ENCODE measurements around the gene ADRA2B.
"Not testable (repeated sequence)": the region's sequence is repeated elsewhere in the genome, so short reads cannot be mapped to it uniquely, and the experiment has no call there.

ADRA2B gene

DNA sequence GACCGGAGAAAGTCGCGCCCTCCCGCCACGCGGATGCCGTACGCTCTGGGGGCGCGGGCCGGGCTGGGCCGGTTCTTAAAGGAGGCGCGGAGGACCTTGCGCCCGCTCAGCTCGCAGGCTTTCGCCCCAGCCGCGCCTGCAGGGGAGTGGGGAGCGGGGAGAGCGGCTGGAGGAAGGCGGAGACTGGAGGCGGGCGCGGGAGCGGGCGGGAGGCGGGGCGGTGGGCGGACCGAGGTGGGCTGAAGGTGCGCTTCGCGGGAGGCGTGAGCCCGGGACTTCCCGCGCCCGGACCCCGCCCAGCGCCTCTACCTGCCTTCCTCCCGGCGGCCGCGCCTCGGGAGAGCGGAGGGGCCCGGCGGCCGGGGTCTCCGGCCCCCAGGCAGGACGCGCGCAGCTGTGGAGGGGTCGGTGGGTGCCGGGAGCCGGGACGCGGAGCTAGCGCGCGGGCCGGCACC is at the start of gene ADRA2B:
Gene ADRA2B, minus strand, starts transcription at position 148 of the 455 bp plus-strand sequence. CDS start 422 bp downstream, outside the sequence.
- Histone ChIP-seq H3K4me1 (ENCODE audit: control insufficient read depth, insufficient read depth, low read length) (peaks cover 4% of the 10 kb centered on the region; the same call in 1 of the 2 replicates), H3K27ac (ENCODE audit: low read length) (no peak within 1 kb of the TSS), H3K4me3 (ENCODE audit: low read length) (peak within 1 kb of the TSS; percentile 59), H3K9me3 (ENCODE audit: control insufficient read depth, insufficient read depth, low read length) (no peaks in the 10 kb centered on the region), H3K36me3 (ENCODE audit: control insufficient read depth, insufficient read depth, low read length) (no peaks in the 10 kb centered on the region), H3K27me3 (ENCODE audit: control insufficient read depth, insufficient read depth, low read length) (no peaks in the 10 kb centered on the region; the same call in 1 of the 2 replicates)
- DNase-seq (ENCODE audit: low read depth, low spot score): no peak
- no CpG with 5 or more reads among the region's 64 CpGs for WGBS (ENCODE audit: insufficient coverage, insufficient read length)

DNA sequence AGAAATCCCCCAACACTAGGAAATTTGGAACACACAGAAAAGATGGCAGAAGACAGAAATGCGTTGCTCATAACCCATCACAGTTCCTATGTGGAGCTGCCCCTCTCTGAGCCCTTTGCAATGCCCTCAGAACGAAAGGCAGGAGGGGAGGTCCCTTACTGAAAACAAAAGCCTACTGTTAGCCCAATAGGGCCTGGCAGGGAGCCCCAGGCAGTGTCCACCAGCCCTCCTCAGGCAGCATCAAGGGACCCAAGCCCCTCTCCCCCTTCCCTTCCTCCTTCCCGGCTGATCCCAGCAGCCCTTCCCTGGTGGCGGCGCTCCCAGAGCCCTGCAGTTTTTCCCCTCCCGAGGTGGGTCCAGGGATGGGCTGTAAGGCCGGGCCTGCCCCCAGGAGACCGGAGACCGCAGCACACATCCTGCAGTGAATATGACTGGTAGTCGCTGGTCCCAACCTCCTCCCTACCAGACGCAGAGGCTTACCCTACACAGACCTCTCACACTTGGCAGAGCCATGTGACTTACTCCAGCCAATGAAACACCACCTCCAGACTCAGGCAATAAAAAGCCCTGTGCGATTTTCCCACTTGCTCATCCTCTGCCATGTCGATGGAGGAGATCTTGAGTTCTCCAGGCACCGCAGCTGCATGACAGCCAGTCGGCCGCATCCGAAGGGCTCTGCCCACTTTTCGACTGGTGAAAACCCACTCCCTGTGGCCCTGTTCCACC is 48.3 kb upstream of the ADRA2B start:
- Histone ChIP-seq H3K4me1 (ENCODE audit: control insufficient read depth, insufficient read depth, low read length) (no peaks in the 10 kb centered on the region), H3K9me3 (ENCODE audit: control insufficient read depth, insufficient read depth, low read length) (no peaks in the 10 kb centered on the region), H3K4me3 (ENCODE audit: low read length) (no peak overlapping the region), H3K36me3 (ENCODE audit: control insufficient read depth, insufficient read depth, low read length) (no peaks in the 10 kb centered on the region), H3K27me3 (ENCODE audit: control insufficient read depth, insufficient read depth, low read length) (no peaks in the 10 kb centered on the region), H3K27ac (ENCODE audit: low read length) (no peak overlapping the region)
- no peak for DNase-seq (ENCODE audit: low read depth, low spot score)
- WGBS (ENCODE audit: insufficient coverage, insufficient read length): no CpG with 5 or more reads among the region's 18 CpGs

DNA sequence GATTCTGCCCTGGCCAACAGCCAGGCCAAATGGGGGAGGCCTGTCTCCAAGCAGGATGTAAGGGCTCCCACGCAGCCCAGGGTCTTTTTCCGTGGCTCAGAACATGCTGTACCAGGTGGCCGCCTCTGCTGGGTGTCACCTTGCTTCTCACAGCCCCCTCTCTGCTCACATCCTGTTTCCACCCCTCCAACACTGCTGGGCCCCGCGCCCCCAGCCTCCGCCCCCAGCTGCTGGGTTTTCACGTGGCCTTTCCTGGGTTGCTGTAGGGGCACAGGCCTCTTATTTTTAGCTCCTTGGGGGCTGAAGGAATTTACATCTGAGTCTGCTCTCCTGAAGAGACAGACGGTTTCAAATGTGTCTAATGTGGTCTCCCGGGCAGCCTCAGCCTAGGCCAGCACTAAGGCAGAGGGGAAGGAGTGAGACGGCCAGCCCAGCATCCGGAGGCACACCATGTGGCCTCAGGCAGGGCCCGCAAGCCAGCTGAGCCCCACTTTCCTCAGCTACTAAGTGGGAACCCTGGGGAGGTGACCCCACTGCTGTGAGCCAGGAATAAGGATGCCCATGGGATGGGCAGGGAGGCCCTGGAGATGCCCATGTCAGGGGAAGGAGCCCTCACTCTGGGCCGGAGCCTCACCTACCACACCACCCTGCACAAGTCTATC is 47.5 kb upstream of the ADRA2B start:
- WGBS (ENCODE audit: insufficient coverage, insufficient read length): no CpG with 5 or more reads among the region's 13 CpGs
- H3K9me3 ChIP-seq (ENCODE audit: control insufficient read depth, insufficient read depth, low read length): no peaks in the 10 kb centered on the region
- no peak overlapping the region for H3K27ac ChIP-seq (ENCODE audit: low read length)
- no peaks in the 10 kb centered on the region for H3K4me1 ChIP-seq (ENCODE audit: control insufficient read depth, insufficient read depth, low read length)
- DNase-seq (ENCODE audit: low read depth, low spot score): no peak
- H3K27me3 ChIP-seq (ENCODE audit: control insufficient read depth, insufficient read depth, low read length): no peaks in the 10 kb centered on the region
- no peak overlapping the region for H3K4me3 ChIP-seq (ENCODE audit: low read length)
- no peaks in the 10 kb centered on the region for H3K36me3 ChIP-seq (ENCODE audit: control insufficient read depth, insufficient read depth, low read length)

DNA sequence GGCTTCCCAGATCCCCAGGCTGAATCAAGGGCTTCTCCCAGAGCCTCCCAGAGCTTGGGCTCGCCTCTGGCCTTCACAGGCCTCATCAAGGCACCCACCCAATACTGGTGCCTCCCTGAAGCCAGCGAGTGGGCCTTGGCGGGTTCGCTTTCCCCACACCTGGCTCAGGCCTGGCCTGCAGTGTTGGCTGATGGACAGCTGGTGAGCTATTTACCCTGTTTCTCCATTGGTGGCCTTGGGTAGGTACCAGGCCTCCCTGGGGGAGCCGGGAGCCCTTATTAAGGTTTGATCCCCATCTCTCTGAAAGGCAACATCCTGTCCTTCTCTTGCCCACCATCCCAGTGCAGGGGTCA is 47.0 kb upstream of the ADRA2B start:
- no peak overlapping the region for H3K4me3 ChIP-seq (ENCODE audit: low read length)
- H3K9me3 ChIP-seq (ENCODE audit: control insufficient read depth, insufficient read depth, low read length): no peaks in the 10 kb centered on the region
- no peak overlapping the region for H3K27ac ChIP-seq (ENCODE audit: low read length)
- no peak for DNase-seq (ENCODE audit: low read depth, low spot score)
- H3K36me3 ChIP-seq (ENCODE audit: control insufficient read depth, insufficient read depth, low read length): no peaks in the 10 kb centered on the region
- no CpG with 5 or more reads among the region's 5 CpGs for WGBS (ENCODE audit: insufficient coverage, insufficient read length)
- H3K27me3 ChIP-seq (ENCODE audit: control insufficient read depth, insufficient read depth, low read length): no peaks in the 10 kb centered on the region
- no peaks in the 10 kb centered on the region for H3K4me1 ChIP-seq (ENCODE audit: control insufficient read depth, insufficient read depth, low read length)

DNA sequence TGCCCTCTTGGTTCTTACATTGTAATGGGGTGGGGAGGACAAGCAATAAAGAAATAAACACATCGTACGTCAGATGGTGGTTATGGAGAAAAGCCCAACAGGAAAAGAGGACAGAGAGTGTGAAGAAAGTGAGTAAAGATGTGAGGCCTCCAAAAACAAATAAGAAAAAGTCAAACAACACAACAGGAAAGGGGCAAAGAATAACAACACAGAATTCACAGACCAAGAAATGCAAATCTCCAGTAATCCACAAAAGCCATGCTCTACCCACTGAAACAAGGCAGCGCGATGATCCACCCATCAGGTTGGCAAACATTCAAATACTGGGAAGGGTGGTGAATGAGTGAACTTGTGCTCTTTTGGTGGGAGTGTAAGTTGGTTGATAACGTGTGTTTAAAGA is 45.5 kb upstream of the ADRA2B start:
- Histone ChIP-seq H3K27me3 (ENCODE audit: control insufficient read depth, insufficient read depth, low read length) (no peaks in the 10 kb centered on the region), H3K4me1 (ENCODE audit: control insufficient read depth, insufficient read depth, low read length) (0 out of 2 replicates have a peak, but pooled peaks cover 3% of the 10 kb centered on the region), H3K9me3 (ENCODE audit: control insufficient read depth, insufficient read depth, low read length) (no peaks in the 10 kb centered on the region), H3K36me3 (ENCODE audit: control insufficient read depth, insufficient read depth, low read length) (no peaks in the 10 kb centered on the region), H3K27ac (ENCODE audit: low read length) (no peak overlapping the region), H3K4me3 (ENCODE audit: low read length) (no peak overlapping the region)
- 100% methylated on average over 1 of the region's 5 CpGs for WGBS (ENCODE audit: insufficient coverage, insufficient read length)
- DNase-seq (ENCODE audit: low read depth, low spot score): no peak

DNA sequence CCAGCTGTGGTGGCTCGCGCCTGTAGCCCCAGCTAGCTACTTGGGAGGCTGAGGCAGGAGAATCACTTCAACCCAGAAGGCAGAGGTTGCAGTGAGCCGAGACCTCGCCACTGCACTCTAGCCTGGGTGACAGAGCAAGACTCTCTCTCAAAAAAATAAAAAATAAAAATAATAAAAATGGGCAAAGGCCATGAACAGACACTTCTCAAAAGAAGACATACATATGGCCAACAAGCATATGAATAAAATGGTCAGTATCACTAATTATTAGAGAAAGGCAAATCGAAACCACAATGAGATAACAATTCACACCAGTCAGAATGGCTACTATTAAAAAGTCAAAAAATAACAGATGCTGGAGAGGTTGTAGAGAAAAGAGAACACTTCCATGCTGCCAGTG is 44.0 kb upstream of the ADRA2B start:
- H3K4me1 ChIP-seq (ENCODE audit: control insufficient read depth, insufficient read depth, low read length); H3K27me3 ChIP-seq (ENCODE audit: control insufficient read depth, insufficient read depth, low read length); H3K4me3 ChIP-seq (ENCODE audit: low read length); H3K27ac ChIP-seq (ENCODE audit: low read length); H3K9me3 ChIP-seq (ENCODE audit: control insufficient read depth, insufficient read depth, low read length); DNase-seq (ENCODE audit: low read depth, low spot score); H3K36me3 ChIP-seq (ENCODE audit: control insufficient read depth, insufficient read depth, low read length): not testable (repeated sequence)
- WGBS (ENCODE audit: insufficient coverage, insufficient read length): no CpG with 5 or more reads among the region's 5 CpGs

DNA sequence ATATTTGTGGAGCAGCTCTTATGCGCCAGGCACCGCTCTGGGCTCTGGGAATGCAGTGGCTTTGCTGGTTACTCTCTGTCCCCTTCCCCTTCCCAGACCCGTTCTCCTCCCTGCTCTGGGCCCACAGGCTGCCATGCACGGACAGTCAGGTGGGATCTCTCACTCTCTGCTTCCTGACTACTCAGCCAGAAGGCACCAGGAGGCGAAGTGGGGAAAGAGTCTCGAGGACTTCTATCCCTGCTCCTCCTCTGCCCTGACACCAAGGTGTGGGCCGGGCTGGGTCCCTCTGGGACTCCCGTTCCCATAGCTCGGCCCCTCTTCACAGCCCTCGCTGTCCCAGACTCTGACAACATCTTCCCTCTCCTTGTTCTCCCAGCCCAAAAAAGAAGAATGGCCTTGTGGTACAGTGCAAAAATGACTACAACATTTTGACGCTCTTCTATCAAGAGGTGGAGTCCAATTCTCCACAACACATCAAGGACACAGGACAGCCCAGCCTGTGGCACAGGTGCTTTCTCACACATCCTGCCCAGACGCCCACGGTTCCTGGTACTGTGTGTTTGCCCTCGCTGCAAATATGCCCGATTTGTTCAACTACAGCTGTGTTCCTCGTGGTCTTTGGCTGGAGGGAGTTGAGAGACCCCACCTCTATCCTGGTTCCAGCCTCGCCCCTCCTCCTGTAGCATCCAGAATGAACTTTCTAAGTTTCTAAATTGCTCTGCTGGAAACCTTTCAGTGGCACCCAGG is 42.9 kb upstream of the ADRA2B start:
- Histone ChIP-seq H3K36me3 (ENCODE audit: control insufficient read depth, insufficient read depth, low read length) (no peaks in the 10 kb centered on the region; the same call in 1 of the 2 replicates), H3K27ac (ENCODE audit: low read length) (no peak overlapping the region)
- no CpG with 5 or more reads among the region's 17 CpGs for WGBS (ENCODE audit: insufficient coverage, insufficient read length)

DNA sequence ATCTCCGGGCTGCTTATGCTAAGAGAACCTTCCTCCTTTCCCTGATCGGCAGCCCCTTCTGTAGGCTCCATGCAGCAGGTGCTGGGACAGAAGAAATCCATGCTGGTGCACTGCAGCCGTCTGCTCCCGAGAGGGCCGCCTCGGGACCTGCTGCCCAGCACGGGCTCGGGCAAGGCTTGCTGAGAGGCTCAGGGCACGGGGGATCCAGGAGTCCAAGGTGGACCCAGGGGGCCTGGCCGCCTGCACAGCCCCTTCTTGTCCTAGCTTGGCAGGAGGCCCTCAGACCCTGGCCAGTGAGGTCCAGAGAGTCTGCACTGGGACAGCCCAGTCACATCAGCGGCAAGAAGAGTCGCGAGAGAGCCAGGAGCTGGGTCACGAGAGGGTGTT is 42.2 kb upstream of the ADRA2B start:
- Histone ChIP-seq H3K9me3 (ENCODE audit: control insufficient read depth, insufficient read depth, low read length) (no peaks in the 10 kb centered on the region), H3K4me3 (ENCODE audit: low read length) (no peak overlapping the region), H3K4me1 (ENCODE audit: control insufficient read depth, insufficient read depth, low read length) (0 out of 2 replicates have a peak, but pooled peaks cover 3% of the 10 kb centered on the region), H3K27me3 (ENCODE audit: control insufficient read depth, insufficient read depth, low read length) (no peaks in the 10 kb centered on the region), H3K36me3 (ENCODE audit: control insufficient read depth, insufficient read depth, low read length) (no peaks in the 10 kb centered on the region; the same call in 1 of the 2 replicates), H3K27ac (ENCODE audit: low read length) (no peak overlapping the region)
- DNase-seq (ENCODE audit: low read depth, low spot score): no peak
- no CpG with 5 or more reads among the region's 14 CpGs for WGBS (ENCODE audit: insufficient coverage, insufficient read length)

More for the DNA sequence above, 42.9 kb upstream of the ADRA2B start:
- Histone ChIP-seq H3K4me1 (ENCODE audit: control insufficient read depth, insufficient read depth, low read length) (0 out of 2 replicates have a peak, but pooled peaks cover 3% of the 10 kb centered on the region), H3K9me3 (ENCODE audit: control insufficient read depth, insufficient read depth, low read length) (no peaks in the 10 kb centered on the region), H3K27me3 (ENCODE audit: control insufficient read depth, insufficient read depth, low read length) (no peaks in the 10 kb centered on the region), H3K4me3 (ENCODE audit: low read length) (no peak overlapping the region)
- DNase-seq (ENCODE audit: low read depth, low spot score): no peak

DNA sequence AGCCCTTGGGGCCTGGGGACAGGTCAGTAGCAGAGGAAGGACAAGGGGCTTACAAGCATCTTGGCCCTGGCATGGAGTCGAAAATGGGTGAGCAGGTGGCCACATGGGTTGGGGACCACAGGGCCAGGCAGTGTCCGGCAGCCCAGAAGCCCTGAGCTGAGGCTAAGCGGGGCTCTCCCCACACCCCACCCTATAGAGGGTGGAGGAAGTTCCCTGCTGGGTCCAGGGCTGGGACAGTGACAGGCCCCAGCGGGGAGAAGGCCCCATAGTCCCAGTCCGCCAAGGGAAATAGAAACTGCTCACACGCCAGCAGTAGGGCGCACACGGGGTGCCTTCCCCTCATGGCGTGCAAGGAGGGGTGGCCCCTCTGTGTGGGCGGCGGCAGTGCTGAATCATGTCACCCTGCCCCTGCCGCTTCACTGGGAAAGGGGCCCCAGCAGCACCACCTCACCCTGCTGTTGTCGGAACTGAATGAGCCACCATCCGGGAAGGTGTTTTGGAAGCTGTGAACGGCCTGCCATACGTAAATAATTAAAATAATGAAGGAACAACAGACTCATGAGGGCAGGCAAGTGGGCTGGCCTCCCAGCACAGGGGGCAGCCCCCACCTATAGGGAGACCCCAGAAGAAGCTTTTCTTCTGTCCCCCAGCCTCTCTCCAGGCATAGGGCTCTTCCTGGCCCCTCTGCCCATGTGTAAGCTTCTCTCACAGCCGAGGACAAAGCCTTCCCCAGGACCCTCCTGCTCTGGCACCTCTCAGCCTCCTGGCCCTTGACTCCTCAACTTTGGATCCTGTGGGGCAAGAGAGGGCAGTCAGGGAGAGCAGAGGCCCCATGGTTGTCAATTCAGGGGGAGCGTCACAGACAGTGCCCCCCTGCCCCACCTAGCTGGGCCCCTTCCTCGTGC is 41.5 kb upstream of the ADRA2B start:
- H3K36me3 ChIP-seq (ENCODE audit: control insufficient read depth, insufficient read depth, low read length): no peaks in the 10 kb centered on the region; the same call in 1 of the 2 replicates
- H3K27ac ChIP-seq (ENCODE audit: low read length): no peak overlapping the region
- no peaks in the 10 kb centered on the region for H3K27me3 ChIP-seq (ENCODE audit: control insufficient read depth, insufficient read depth, low read length)
- WGBS (ENCODE audit: insufficient coverage, insufficient read length): no CpG with 5 or more reads among the region's 19 CpGs
- DNase-seq (ENCODE audit: low read depth, low spot score): no peak
- no peaks in the 10 kb centered on the region for H3K9me3 ChIP-seq (ENCODE audit: control insufficient read depth, insufficient read depth, low read length)
- H3K4me3 ChIP-seq (ENCODE audit: low read length): no peak overlapping the region
- peaks cover 6% of the 10 kb centered on the region; the same call in 1 of the 2 replicates for H3K4me1 ChIP-seq (ENCODE audit: control insufficient read depth, insufficient read depth, low read length)
